Gastroesophageal sphincter (tissue), 3 donors: ENCODE results near the gene ATP12A.

Source experiments
- CTCF ChIP-seq, 4 experiments: fragments of 200-600 bp in 2 of 4; fragments of 450-650 bp in 2 of 4; sonication (generic) in 1 of 4; IDR thresholded peaks; one replicate each; pipeline ENCODE4 v1.5.1; 2017 to 2019; ENCODE audit warnings: antibody characterized with exemption in 4 of 4, mild to moderate bottlenecking in 2 of 4, moderate library complexity in 2 of 4
- POLR2A ChIP-seq, 2 donors: fragments of 450-650 bp; IDR thresholded peaks; one replicate each; pipeline ENCODE4 v1.6.1; 2017; ENCODE audit warnings: antibody characterized with exemption in 2 of 2, mild to moderate bottlenecking in 2 of 2, moderate library complexity in 1 of 2

GRCh38 chr13:24741791-24742190, 61.6 kb downstream of the ATP12A start:
- TF ChIP-seq POLR2A (IDR thresholded peaks at IDR 0.05) = no peak
- TF ChIP-seq CTCF (IDR thresholded peaks at IDR 0.05) = no peak
